Neural cell (in vitro differentiated cells): ENCODE results near the gene SNTG2. TPM values are rescaled to one million over a fixed set of nuclear protein-coding genes. Genes with fewer than 3 reads are reported as not detected.

ENCODE experiments used
- H2AFZ ChIP-seq: fragments of 200-600, 300-800 bp; sonication (generic), shearing (Covaris generic); 2 replicates; pipeline ENCODE4 v1.6.0; 2014; ENCODE audit warnings: low read depth, mild to moderate bottlenecking, antibody characterized with exemption, low read length, moderate library complexity
- H3F3A ChIP-seq: fragments of 200-600 bp; shearing (Covaris generic); 2 replicates; pipeline ENCODE4 v1.6.1; 2016; ENCODE audit warnings: mild to moderate bottlenecking, moderate library complexity, mixed read lengths, antibody characterized with exemption, low read length; ENCODE audit not compliant: insufficient read depth, poor library complexity, severe bottlenecking
- H3K27ac ChIP-seq: fragments of 200-600, 300-800 bp; sonication (generic), shearing (Covaris generic); 2 replicates; pipeline ENCODE4 v1.5.1; 2014; ENCODE audit warnings: mild to moderate bottlenecking, low read length, moderate library complexity
- H3K27me3 ChIP-seq: fragments of 300-800, 200-600 bp; sonication (generic), shearing (Covaris generic); 2 replicates; pipeline ENCODE4 v1.6.0; 2014; ENCODE audit warnings: mild to moderate bottlenecking, low read depth, low read length, moderate library complexity; ENCODE audit not compliant: insufficient read depth
- H3K36me3 ChIP-seq: fragments of 300-800, 200-600 bp; sonication (generic), shearing (Covaris generic); 2 replicates; pipeline ENCODE4 v1.5.1; 2014; ENCODE audit warnings: mild to moderate bottlenecking, antibody characterized with exemption, low read length, moderate library complexity; ENCODE audit not compliant: insufficient read depth
- H3K4me2 ChIP-seq: fragments of 300-800, 200-600 bp; sonication (generic), shearing (Covaris generic); 2 replicates; pipeline ENCODE4 v1.6.0; 2014; ENCODE audit warnings: mild to moderate bottlenecking, low read length
- H3K4me3 ChIP-seq: fragments of 300-800, 200-600 bp; sonication (generic), shearing (Covaris generic); 2 replicates; pipeline ENCODE4 v1.5.1; 2014; ENCODE audit warnings: mild to moderate bottlenecking, low read length, moderate library complexity
- H3K79me2 ChIP-seq: fragments of 200-600 bp; shearing (Covaris generic); replicated peaks from 2 replicates; pipeline ENCODE4 v1.6.0; 2014; ENCODE audit warnings: mild to moderate bottlenecking, low read length, moderate library complexity; ENCODE audit not compliant: insufficient read depth
- H3K9ac ChIP-seq: fragments of 300-800, 200-600 bp; sonication (generic), shearing (Covaris generic); 2 replicates; pipeline ENCODE4 v1.6.1; 2016; ENCODE audit warnings: mild to moderate bottlenecking, low read length, mixed read lengths
- H3K9me2 ChIP-seq: fragments of 200-600 bp; shearing (Covaris generic); 2 replicates; pipeline ENCODE4 v1.6.1; 2016; ENCODE audit warnings: mild to moderate bottlenecking, low read length, mixed read lengths; ENCODE audit not compliant: insufficient read depth
- H3K9me3 ChIP-seq: fragments of 200-600, 300-800 bp; sonication (generic), shearing (Covaris generic); 2 replicates; pipeline ENCODE4 v1.6.1; 2016; ENCODE audit warnings: mild to moderate bottlenecking, mixed run types, low read length, moderate library complexity, mixed read lengths
- H4K20me1 ChIP-seq: fragments of 200-600 bp; shearing (Covaris generic); 2 replicates; pipeline ENCODE4 v1.6.1; 2016; ENCODE audit warnings: mild to moderate bottlenecking, mixed run types; ENCODE audit not compliant: insufficient read depth
- CTCF ChIP-seq: fragments of 450-650 bp; IDR thresholded peaks from 2 replicates; pipeline ENCODE4 v1.5.1; 2014; ENCODE audit warnings: antibody characterized with exemption, mild to moderate bottlenecking, moderate library complexity; ENCODE audit not compliant: poor library complexity, severe bottlenecking
- EP300 ChIP-seq: fragments of 450-650 bp; conservative IDR thresholded peaks from 2 replicates; pipeline ENCODE4 v1.6.1; 2014; ENCODE audit warnings: antibody characterized with exemption, mild to moderate bottlenecking, moderate library complexity; ENCODE audit not compliant: poor library complexity, severe bottlenecking
- EZH2 ChIP-seq: fragments of 200-600, 300-800 bp; shearing (Covaris generic), sonication (generic); IDR thresholded peaks from 2 replicates; pipeline ENCODE4 v1.6.1; 2014; ENCODE audit warnings: antibody characterized with exemption, low read length, borderline replicate concordance, mild to moderate bottlenecking; ENCODE audit not compliant: insufficient read depth, poor library complexity, severe bottlenecking
- MXI1 ChIP-seq: fragments of 450-650 bp; conservative IDR thresholded peaks from 2 replicates; pipeline ENCODE4 v1.6.1; 2014; ENCODE audit warnings: antibody characterized with exemption, mild to moderate bottlenecking; ENCODE audit not compliant: poor library complexity, severe bottlenecking
- POLR2AphosphoS5 ChIP-seq: IDR thresholded peaks from 2 replicates; pipeline ENCODE4 v1.6.1; 2012
- RAD21 ChIP-seq: fragments of 450-650 bp; conservative IDR thresholded peaks from 2 replicates; pipeline ENCODE4 v1.6.1; 2014; ENCODE audit warnings: antibody characterized with exemption, mild to moderate bottlenecking, moderate library complexity
- SMC3 ChIP-seq: fragments of 450-650 bp; conservative IDR thresholded peaks from 2 replicates; pipeline ENCODE4 v1.6.1; 2014; ENCODE audit warnings: antibody characterized with exemption, mild to moderate bottlenecking, moderate library complexity; ENCODE audit not compliant: poor library complexity
- TAF1 ChIP-seq: IDR thresholded peaks from 2 replicates; pipeline ENCODE4 v1.6.1; 2012; ENCODE audit warnings: low read depth
- polyA plus RNA-seq: library from polyadenylated mRNA; depleted of rRNA; stranded (reverse); fragments of >200 nt; gene quantifications from 2 replicates; pipeline ENCODE4 v1.2.3, GENCODE V29; 2014
- TF ChIP-seq, protein P1 (sequence below): IDR thresholded peaks from 2 replicates; pipeline ENCODE4 v1.6.1; 2012; ENCODE audit warnings: borderline replicate concordance

SNTG2 gene
- polyA plus RNA-seq, 1 donor from 2014 or later = not detected

GRCh38 chr2:1318366-1319009, 367.8 kb downstream of the SNTG2 start:
- TF ChIP-seq EZH2 (no peak), SMC3 (no peak), RAD21 (no peak), CTCF (no peak), TAF1 (no peak), MXI1 (no peak), EP300 (no peak), POLR2AphosphoS5 (no peak)
- TF ChIP-seq, protein P1, sequence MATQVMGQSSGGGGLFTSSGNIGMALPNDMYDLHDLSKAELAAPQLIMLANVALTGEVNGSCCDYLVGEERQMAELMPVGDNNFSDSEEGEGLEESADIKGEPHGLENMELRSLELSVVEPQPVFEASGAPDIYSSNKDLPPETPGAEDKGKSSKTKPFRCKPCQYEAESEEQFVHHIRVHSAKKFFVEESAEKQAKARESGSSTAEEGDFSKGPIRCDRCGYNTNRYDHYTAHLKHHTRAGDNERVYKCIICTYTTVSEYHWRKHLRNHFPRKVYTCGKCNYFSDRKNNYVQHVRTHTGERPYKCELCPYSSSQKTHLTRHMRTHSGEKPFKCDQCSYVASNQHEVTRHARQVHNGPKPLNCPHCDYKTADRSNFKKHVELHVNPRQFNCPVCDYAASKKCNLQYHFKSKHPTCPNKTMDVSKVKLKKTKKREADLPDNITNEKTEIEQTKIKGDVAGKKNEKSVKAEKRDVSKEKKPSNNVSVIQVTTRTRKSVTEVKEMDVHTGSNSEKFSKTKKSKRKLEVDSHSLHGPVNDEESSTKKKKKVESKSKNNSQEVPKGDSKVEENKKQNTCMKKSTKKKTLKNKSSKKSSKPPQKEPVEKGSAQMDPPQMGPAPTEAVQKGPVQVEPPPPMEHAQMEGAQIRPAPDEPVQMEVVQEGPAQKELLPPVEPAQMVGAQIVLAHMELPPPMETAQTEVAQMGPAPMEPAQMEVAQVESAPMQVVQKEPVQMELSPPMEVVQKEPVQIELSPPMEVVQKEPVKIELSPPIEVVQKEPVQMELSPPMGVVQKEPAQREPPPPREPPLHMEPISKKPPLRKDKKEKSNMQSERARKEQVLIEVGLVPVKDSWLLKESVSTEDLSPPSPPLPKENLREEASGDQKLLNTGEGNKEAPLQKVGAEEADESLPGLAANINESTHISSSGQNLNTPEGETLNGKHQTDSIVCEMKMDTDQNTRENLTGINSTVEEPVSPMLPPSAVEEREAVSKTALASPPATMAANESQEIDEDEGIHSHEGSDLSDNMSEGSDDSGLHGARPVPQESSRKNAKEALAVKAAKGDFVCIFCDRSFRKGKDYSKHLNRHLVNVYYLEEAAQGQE = no peak
- H3K9ac ChIP-seq = no peak overlapping the region

GRCh38 chr2:1319393-1319792, 368.7 kb downstream of the SNTG2 start:
- H4K20me1 ChIP-seq = no peaks in the 10 kb centered on the region
- H3K36me3 ChIP-seq = no peaks in the 10 kb centered on the region
- H3K9me3 ChIP-seq = no peaks in the 10 kb centered on the region
- H3K27me3 ChIP-seq = no peaks in the 10 kb centered on the region
- H2AFZ ChIP-seq = no peak overlapping the region
- TF ChIP-seq CTCF = no peak
- no peak for TF ChIP-seq TAF1
- TF ChIP-seq RAD21 = no peak
- no peak for TF ChIP-seq SMC3
- TF ChIP-seq POLR2AphosphoS5 = no peak
- TF ChIP-seq, protein P1 = no peak
- no peak for TF ChIP-seq EP300
- no peak for TF ChIP-seq EZH2
- TF ChIP-seq MXI1 = no peak
- no peak overlapping the region for H3K4me3 ChIP-seq
- H3K4me2 ChIP-seq = no peak overlapping the region
- H3K9me2 ChIP-seq = no peaks in the 10 kb centered on the region
- no peak overlapping the region for H3K9ac ChIP-seq
- no peaks in the 10 kb centered on the region for H3K79me2 ChIP-seq
- H3F3A ChIP-seq = no peaks in the 10 kb centered on the region
- H3K27ac ChIP-seq = no peak overlapping the region

More at GRCh38 chr2:1318366-1319009, 367.8 kb downstream of the SNTG2 start:
- no peaks in the 10 kb centered on the region for H4K20me1 ChIP-seq
- H2AFZ ChIP-seq = no peak overlapping the region
- no peaks in the 10 kb centered on the region for H3F3A ChIP-seq
- H3K27me3 ChIP-seq = no peaks in the 10 kb centered on the region
- H3K9me2 ChIP-seq = no peaks in the 10 kb centered on the region
- no peak overlapping the region for H3K27ac ChIP-seq
- H3K9me3 ChIP-seq = no peaks in the 10 kb centered on the region
- no peak overlapping the region for H3K4me3 ChIP-seq
- no peak overlapping the region for H3K4me2 ChIP-seq
- H3K79me2 ChIP-seq = no peaks in the 10 kb centered on the region
- H3K36me3 ChIP-seq = no peaks in the 10 kb centered on the region
